Stimulated activated CD8-positive, alpha-beta memory T cell treated with anti-CD3 and anti-CD28 coated beads, Interleukin-15, amount 100 ng/mL, for 4 hours (primary cell): ENCODE results near the gene ZNF710.
A peak's percentile ranks its signal among the peaks of the same experiment; 100 is the strongest.

Source experiments
- DNase-seq, 2 donors: peaks; one replicate each; pipeline ENCODE4 v3.0.0-alpha.2; 2020; ENCODE audit warnings: low read depth in 2 of 2

The ZNF710 gene

DNA sequence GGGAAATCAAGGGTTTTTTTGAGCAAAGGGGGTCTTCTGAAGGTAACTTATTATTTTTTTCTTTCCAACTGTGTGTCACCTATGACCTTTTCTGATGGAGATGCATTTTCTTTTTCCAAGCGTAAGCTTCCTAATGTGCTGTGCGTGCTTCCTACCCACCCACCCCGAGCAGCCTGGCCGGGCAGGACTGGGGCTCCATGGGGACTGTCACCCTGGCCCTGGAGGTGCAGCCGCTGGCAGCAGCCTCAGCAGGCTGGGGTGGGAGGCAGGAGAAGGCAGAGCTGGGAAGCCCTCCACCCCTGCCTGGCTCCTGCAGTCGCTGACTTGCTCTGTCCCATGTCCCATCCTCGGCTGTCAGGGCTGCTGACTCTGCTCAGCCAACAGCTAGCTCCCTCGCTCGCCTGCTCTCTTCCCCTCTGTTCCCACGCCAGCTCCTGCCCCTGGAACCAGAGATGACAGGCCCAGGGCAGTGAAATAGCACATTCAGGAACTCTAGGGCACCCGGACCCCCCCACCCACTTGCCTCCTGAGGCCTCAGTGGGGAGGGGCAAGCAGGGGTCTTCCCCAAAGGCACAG is 79.8 kb downstream of the ZNF710 start:
- DNase-seq = no peak

DNA sequence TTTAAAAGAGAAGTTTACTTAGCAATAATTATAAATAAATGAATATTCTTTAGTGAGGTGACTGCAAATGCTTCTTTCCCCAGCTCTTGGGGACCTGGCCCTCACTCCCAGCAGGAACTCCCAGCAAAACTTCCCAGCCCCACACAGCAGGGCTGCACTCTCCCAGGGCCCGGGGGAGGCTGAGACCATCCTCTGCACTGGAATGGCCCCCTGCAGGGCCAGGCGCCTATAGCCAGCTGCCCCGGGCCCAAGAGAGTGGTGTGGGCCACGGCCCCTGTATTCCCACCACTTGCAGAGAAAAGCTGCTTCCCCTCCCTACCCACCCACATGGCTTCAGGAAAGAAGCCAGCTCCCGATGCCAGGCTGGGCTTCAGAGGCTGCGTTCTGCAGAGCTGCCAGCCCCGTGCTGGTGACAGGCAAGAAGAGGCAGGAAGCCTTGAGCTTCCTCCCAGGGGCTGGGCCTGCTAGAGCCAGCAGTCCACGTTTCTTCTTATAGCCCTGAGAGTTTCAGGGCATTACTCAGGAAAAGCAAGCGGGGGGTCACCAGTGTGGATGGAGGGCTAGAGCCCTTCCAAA is 81.1 kb downstream of the ZNF710 start:
- no peak for DNase-seq

DNA sequence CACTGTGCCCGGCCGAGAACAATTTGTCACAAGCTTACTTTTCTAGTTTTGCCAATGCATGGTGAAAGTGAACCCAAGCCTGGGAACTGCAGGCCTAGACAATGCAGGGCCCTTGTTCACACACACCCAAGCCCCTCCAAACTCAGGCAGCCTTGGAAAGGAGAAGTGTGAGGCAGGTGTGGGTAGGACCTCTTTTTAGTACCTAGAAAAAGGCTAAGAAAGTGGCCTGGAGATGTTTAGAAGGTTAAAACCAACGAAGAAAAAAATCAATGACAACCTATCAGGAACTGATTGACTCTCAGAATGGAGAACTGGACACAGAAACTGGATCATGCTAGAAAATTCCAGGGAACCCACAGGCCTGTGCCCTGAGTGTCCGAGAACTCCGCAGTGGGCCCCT is 82.3 kb downstream of the ZNF710 start:
- DNase-seq = no peak

DNA sequence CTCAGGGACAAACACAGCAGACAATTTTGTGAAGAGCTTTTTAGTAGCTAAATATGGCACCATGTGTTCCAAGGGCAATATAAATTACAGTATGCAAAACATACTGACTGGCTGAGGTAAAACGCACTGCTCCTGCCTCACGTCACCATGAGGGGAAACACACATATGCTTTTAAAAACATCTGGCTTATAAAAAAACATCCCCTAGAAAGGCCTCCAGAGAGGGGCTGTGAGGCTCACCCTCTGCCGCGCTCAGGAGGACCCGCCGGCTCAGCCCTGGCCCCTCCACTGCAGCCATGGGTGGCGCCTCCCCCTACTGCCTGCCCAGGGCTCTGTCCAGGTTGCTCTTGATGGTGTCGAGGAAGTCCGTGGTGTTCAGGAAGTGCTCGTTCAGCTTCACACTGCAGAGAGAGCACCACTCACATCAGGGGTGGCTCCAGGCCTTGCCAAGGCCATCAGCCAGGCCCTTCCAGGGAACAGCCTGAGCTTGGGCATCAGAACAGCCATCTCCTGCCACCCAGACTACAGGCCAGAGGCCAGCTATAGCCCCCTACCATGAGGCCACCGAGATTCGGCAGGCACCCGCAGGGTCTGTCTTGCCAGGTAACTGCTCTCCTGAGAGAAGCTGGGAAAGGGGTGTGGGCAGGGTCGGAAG is 83.0 kb downstream of the ZNF710 start:
- DNase-seq = no peak

- DNase-seq = no peak
Observed at GRCh38 chr15:90084876-90085423, 83.8 kb downstream of the ZNF710 start.

- no peak for DNase-seq
Observed at GRCh38 chr15:90085565-90085964, 84.4 kb downstream of the ZNF710 start.

DNA sequence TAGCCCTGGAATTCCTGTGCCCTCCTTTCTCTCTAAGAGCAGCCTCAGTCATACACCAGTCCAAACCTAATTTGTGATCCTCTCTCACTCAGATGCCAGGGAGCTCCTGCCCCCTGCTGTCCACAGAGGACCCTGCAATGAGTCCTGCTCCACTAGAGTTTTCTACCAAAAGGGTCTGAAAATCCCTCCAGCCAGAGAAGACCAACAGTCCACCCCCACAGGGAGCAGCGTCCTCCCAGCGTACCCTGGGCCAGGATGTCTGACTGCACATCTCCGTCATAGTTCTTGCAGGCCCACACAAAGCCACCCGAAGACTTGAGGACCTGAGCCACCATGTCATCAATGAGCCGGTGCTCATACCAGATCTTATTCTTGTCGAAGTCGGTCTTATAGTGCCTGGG is 85.7 kb downstream of the ZNF710 start:
- DNase-seq = no peak

- DNase-seq = no peak
Observed at GRCh38 chr15:90087454-90088154, 86.5 kb downstream of the ZNF710 start.

DNA sequence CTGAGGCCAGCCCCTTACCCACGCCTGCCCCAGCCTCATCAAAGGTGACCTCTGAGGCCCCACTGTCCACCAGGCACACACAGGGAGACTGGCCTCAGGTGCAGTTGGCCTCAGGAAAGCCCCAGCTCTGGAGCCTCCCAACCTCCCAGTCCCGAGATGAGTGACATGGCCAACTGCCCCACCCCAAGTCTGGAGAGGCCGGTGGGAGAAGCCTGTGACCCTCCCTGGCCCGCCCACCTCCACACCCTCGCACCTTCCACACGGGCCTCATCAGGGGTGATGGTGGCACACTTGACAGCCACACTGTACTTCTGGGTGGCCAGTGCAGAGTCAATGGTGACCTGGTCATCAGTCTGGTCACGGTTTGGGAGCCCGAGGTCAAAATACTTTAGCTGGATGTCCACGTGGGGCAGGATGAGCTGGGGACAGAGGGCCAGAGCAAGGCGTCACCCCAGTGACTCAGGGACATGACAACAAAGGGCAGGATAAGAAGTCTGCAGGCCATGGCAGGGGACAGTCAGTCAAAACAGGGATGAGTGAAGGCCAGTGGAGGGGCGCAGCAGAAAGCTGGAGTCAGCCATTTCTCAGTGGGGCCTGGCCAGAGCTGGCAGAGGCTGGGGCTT is 89.2 kb downstream of the ZNF710 start:
- DNase-seq = no peak

DNA sequence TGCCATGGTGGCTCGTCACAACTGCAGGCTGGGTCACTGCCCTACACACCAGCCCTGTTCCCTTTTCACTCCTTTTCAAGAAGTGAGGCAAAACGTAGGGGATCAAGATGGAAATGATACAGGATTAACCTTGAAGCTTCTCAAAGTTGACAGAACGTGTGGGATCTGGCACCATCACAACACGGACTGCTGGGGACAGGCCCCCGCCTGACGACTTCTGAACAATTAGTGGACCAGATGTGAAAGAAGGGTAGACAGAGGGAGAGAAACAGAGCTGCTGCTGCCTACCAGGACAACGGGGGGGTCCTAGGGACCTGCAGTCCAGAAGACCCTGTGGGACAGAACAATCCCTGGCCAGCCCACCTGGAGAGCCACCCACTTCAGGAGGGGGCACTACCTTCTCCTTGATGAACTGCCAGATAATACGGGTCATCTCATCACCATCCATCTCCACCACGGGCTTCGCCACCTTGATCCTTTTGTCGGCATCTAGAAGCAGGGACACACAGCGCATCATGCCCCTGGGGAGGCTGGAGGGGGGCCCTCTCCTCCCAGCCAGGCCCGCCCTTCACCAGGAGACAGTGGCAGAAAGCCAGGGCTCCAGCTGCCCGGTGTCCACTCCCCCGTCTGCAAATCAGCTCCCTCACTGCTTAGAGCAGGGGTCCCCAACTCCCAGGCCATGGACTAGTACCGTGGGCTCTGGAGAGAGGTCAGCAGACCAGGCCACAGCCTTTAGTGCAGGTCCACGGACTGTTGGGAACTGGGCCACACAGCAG is 90.2 kb downstream of the ZNF710 start:
- no peak for DNase-seq

DNA sequence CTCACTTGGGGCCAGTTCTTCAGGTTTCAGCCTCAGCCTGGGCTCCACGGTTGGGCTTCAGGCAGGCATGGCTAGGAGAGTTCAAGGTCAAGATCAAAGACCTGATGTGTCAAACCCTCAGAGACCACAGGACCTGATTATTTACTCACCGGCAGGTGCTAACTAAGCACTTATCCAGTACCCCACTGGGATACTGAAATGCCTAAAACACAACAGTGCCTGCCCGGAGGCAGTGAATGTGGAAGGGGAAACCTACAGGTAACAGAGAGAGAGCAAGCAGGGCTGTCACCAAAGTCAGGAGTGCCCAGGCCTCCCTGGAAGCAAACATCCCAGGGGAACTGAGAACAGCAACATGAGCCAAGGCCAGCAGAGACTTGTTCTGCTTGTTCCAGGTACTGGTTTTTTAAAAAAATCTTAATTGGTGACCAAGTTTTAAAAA is 94.4 kb downstream of the ZNF710 start:
- no peak for DNase-seq

DNA sequence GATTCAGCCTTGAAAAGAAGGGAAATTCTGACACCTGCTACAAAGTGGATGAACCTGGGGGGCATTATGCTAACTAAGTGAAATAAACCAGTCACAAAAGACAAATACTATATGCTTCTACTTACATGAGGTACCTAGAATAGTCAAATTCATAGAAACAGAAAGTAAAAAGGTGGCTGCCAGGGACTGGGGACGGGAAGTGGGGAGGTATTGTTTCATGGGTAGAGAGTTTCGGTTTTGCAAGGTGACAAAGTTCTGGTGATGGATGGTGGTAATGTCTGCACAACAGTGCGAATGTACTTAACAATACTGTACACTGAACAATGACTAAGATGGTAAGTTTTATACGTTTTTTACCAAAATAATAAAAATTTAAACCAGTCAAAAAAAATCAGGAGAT is 96.4 kb downstream of the ZNF710 start:
- DNase-seq = peak in 1 of 2 donors; percentile 54

DNA sequence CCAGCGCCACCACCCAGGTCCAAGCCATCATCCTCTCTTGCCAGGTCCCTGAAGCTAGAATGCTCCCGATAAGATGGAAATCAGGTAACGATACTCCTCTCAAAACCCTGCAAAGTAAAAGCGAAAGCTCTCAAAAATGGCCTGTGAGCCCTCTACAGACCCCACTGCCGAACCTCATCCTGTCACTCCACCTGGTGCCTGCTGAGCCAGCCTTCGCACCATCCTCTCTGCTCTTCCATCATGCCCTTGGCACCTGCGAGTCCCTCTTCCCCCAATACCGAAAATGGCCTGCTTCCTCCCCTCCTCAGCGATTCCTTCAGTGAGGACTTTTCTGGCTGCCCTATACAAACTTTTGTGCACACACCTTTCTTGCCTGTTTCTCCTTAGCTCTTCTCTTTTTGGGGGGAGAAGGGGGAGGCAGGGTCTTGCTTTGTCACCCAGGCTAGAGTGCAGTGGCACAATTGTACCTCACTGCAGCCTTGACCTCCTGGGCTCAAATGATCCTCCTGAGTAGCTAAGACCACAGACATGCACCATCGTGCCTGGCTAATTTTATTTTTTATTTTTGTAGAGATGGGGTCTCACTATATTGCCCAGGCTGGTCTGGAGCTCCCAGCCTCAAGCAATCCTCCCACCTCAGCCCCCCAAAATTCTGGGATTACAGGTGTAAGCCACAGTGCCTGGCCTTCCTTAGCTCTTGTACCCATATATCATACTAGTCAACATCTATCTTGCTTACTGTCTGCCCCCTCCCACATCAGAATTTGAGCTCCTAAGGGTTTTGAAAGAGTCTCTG is 98.1 kb downstream of the ZNF710 start:
- DNase-seq = peak in 1 of 2 donors; percentile 20

DNA sequence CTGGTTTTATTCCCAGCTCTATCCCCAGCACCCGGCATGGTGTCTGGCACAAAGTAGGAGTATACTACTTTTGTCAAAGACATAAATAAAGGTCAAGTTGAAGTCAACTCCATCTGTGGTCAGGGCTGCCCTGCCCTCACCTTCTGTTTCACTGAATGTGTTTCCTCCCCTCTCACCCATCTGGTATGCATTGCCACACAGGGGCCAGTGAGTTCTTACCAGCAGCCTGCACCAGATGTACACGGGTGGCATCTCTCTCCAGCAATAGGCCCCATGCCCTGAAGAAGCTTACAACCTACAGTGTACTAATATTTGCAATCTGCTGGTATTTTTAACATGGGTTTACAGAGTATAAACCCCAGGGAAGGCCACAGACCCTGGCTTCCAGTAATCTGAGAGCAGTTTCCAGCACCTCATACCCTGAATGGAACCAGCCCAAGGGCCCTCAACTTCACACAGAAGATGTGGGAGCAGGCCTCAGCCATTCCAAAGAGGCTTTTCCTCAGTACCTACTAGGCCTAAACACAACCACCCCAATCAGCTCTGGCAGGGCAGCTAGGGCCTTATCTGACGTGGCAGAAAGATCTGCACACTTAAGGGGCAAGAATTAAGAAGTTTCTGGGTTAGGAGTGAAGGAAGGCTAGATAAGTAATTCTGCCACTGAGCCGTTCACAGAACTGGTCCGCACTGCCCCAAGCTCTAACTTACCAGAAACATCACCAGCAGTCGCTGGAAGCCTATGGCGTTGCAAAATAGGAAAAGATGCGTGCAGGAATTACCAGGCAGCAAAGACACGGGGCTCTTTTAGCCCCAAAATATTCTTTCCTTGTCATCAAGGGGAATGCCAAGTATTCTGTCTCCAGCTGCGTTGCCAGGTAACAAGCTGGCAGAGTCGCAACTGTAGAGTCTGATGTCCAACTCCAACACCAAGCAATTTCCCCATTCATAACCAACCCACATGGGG is 99.0 kb downstream of the ZNF710 start:
- no peak for DNase-seq

- no peak for DNase-seq
Observed at GRCh38 chr15:90101130-90101968, 100.2 kb downstream of the ZNF710 start.

DNA sequence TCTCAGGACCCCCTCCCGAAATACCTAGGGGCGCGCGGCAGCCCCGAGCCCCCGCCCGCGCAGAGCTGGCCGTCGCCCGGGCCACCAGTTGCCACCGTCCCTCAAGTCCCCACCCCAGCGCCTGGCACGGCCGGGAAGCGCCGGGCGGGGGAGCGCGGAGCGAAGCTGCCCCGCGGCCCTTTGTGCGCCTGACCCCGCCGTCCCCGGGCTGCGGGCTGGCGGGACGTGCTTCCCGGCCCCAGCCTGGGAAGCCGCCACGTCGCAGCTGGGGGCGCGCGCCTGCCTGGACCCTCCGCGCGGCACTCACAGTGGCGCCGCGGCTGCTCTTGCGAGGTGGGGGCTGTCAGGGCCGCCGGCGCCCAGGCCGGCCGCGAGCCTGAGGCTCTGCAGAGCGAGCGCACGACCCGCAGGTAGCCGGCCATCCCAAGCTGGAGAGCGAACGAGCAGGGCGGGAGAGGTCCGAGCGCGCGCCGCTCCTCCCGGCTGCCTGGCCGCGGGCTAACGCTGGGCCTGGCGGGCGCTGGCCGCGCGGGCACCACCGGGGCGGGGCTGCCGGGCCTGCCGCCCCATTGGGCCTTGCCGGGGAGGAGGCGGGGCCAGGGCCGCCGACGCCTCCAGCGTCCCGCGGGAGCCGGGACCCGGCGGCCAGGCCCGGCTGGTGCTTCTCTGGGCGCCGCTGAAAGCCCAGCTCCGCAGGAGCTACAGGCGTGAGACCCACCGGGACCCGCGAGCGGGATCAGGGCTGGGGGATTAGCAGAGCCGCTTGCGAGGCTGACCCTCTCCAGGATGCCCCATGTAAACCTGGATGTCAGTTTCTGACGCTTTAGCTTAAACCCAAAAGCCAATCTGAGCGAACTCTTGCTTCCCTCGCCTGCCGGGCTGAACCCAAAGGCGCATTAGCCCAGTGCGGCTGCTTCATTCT is 101.1 kb downstream of the ZNF710 start, which contains the start of gene IDH2:
Gene IDH2, minus strand, starts transcription at position 500 of the 922 bp plus-strand sequence. Its CDS starts 78 bp downstream, at position 422.
- DNase-seq = peak; percentile 25 to 59

DNA sequence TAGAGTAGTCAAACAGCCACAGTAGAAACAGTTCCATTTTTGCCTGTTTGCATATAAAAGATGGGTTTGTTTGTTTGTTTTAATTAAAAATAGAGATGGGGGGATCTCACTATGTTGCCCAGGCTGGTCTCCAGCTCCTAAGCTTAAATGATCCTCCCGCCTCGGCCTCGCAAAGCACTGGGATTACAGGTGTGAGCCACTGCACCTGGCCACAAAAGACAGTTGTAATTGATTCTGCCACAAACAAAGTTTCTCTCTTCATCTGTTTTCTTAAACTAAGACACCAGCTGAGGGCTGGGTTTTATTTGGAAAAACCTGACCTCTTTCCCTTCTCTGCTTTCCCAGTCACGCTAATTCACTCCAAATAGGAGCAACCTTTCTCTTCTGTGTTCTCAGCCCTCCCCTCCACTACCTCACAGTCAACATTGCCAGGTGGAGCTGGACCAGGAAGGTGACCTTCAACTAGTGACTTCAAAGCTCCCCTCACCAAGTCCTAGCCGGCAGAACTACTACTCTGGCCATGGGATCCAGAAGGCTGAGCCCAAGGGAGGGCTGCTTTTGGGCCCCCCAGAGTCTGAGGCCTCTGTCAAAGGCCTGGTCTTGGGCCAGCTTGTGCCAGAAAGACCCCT is 102.7 kb downstream of the ZNF710 start:
- no peak for DNase-seq
